ENCODE measurements around the gene BMP10.

BMP10 gene

DNA sequence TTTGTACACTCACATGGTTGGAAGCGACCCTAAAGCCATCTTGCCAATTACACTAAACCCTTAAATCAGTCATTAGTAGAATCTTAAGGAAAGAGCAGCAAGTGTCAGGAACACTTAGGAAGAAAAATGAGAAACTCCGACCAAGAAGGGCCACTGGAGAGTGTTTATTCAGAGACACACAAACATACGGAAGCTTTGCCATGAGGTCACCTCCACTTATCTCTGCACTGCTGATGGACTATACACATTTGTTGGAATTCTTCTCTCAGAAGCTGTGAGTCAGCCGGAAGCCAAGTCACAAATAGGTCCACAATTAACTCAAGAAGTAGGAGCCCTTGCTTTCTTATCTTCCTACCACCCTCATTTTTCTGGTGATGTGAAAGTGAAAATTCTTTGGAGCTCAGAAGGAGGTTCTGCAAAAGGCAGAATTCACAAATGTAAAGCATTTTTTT is 21.6 kb downstream of the BMP10 start:
- no peak for DNase-seq (ENCODE audit: low read depth in 1 of 2, low spot score in 1 of 2)
- TF ChIP-seq POLR2AphosphoS5 (IDR thresholded peaks at IDR 0.05; ENCODE audit: low read depth) = no peak
- TF ChIP-seq, protein P1, sequence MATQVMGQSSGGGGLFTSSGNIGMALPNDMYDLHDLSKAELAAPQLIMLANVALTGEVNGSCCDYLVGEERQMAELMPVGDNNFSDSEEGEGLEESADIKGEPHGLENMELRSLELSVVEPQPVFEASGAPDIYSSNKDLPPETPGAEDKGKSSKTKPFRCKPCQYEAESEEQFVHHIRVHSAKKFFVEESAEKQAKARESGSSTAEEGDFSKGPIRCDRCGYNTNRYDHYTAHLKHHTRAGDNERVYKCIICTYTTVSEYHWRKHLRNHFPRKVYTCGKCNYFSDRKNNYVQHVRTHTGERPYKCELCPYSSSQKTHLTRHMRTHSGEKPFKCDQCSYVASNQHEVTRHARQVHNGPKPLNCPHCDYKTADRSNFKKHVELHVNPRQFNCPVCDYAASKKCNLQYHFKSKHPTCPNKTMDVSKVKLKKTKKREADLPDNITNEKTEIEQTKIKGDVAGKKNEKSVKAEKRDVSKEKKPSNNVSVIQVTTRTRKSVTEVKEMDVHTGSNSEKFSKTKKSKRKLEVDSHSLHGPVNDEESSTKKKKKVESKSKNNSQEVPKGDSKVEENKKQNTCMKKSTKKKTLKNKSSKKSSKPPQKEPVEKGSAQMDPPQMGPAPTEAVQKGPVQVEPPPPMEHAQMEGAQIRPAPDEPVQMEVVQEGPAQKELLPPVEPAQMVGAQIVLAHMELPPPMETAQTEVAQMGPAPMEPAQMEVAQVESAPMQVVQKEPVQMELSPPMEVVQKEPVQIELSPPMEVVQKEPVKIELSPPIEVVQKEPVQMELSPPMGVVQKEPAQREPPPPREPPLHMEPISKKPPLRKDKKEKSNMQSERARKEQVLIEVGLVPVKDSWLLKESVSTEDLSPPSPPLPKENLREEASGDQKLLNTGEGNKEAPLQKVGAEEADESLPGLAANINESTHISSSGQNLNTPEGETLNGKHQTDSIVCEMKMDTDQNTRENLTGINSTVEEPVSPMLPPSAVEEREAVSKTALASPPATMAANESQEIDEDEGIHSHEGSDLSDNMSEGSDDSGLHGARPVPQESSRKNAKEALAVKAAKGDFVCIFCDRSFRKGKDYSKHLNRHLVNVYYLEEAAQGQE (IDR thresholded peaks at IDR 0.05; ENCODE audit: insufficient replicate concordance, low read depth) = no peak
- Histone ChIP-seq H3K4me3 (replicated peaks; ENCODE audit: insufficient read depth, low read length) (no peak overlapping the region), H3K27me3 (ENCODE audit: insufficient read depth, poor library complexity, severe bottlenecking) (no peaks in the 10 kb centered on the region), H3K27ac (replicated peaks) (no peak overlapping the region)

DNA sequence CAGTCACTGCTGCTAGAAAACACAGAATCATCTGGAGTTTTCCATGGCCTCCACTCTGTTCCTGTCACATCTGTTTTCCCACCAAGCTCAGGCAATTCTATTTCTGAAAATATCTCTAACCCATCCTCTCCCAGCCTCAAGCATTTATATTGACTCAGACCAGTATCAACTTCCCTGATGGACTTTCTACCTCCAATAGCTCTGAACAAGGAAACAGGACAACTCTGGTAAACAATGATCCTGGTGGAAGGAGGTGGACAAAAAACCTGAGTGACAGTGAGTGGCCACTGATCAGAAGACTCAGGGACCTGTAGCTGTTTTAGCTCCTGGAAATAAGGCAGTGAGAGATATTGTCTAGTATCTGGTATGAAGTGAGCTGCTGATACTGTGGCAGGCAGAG is 23.4 kb downstream of the BMP10 start:
- Histone ChIP-seq H3K27ac (replicated peaks) (no peak overlapping the region), H3K27me3 (ENCODE audit: insufficient read depth, poor library complexity, severe bottlenecking) (no peaks in the 10 kb centered on the region), H3K4me3 (replicated peaks; ENCODE audit: insufficient read depth, low read length) (no peak overlapping the region)
- TF ChIP-seq POLR2AphosphoS5 (IDR thresholded peaks at IDR 0.05; ENCODE audit: low read depth) (no peak), SPI1 (IDR thresholded peaks at IDR 0.05; ENCODE audit: borderline replicate concordance, low read depth) (no peak), GABPA (IDR thresholded peaks at IDR 0.05; ENCODE audit: low read depth) (no peak)
- TF ChIP-seq, protein P1 (IDR thresholded peaks at IDR 0.05; ENCODE audit: insufficient replicate concordance, low read depth) = no peak
- TF ChIP-seq, protein P2, sequence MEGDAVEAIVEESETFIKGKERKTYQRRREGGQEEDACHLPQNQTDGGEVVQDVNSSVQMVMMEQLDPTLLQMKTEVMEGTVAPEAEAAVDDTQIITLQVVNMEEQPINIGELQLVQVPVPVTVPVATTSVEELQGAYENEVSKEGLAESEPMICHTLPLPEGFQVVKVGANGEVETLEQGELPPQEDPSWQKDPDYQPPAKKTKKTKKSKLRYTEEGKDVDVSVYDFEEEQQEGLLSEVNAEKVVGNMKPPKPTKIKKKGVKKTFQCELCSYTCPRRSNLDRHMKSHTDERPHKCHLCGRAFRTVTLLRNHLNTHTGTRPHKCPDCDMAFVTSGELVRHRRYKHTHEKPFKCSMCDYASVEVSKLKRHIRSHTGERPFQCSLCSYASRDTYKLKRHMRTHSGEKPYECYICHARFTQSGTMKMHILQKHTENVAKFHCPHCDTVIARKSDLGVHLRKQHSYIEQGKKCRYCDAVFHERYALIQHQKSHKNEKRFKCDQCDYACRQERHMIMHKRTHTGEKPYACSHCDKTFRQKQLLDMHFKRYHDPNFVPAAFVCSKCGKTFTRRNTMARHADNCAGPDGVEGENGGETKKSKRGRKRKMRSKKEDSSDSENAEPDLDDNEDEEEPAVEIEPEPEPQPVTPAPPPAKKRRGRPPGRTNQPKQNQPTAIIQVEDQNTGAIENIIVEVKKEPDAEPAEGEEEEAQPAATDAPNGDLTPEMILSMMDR (IDR thresholded peaks at IDR 0.05; ENCODE audit: insufficient read depth, low read length) = no peak
- DNase-seq (ENCODE audit: low read depth in 1 of 2, low spot score in 1 of 2) = no peak

DNA sequence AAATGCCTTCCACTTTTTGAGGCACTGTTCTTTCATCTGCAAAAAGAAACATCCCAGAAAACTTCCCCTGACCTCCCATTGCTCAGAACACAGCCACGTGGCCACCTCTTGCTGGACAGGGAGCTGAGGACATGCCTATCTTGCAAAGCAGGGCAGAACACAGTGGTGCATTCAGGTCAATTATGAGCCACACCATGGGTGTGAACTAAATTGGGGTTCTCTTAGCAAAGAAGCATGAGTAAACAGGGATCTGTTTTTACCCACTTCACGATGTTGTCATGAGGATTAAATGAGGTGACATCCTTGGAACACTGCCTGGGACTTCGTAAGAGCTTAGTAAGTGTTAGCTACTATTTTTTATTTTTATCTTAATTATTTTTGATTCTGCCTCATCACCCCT is 25.1 kb downstream of the BMP10 start:
- Histone ChIP-seq H3K27me3 (ENCODE audit: insufficient read depth, poor library complexity, severe bottlenecking) (no peaks in the 10 kb centered on the region), H3K4me3 (replicated peaks; ENCODE audit: insufficient read depth, low read length) (no peak overlapping the region), H3K27ac (replicated peaks) (no peak overlapping the region)
- no peak for DNase-seq (ENCODE audit: low read depth in 1 of 2, low spot score in 1 of 2)
- TF ChIP-seq SPI1 (IDR thresholded peaks at IDR 0.05; ENCODE audit: borderline replicate concordance, low read depth) (no peak), POLR2AphosphoS5 (IDR thresholded peaks at IDR 0.05; ENCODE audit: low read depth) (no peak), GABPA (IDR thresholded peaks at IDR 0.05; ENCODE audit: low read depth) (no peak)
- TF ChIP-seq, protein P2 (IDR thresholded peaks at IDR 0.05; ENCODE audit: insufficient read depth, low read length) = no peak
- TF ChIP-seq, protein P1 (IDR thresholded peaks at IDR 0.05; ENCODE audit: insufficient replicate concordance, low read depth) = no peak

DNA sequence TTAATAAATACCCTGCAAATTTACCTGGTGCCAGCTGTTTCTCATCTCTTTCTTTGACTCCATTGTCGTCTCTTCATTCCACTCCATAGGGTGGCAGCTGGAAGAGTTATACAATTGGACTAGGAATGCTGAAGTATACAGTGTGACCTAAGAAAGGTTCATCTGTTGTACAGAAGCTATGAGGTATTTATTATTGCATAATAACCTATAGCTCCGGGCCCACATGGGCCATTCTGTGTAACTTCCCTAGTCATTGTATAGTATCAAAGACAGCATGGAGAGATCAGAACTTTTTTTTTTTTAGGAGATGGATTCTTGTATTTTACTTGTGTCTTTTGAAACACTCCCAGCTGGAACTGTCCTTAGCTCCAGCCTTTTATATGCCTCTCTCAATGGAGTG is 26.2 kb downstream of the BMP10 start:
- H3K27me3 ChIP-seq (ENCODE audit: insufficient read depth, poor library complexity, severe bottlenecking) = no peaks in the 10 kb centered on the region
- no peak overlapping the region for H3K27ac ChIP-seq (replicated peaks)
- TF ChIP-seq, protein P1 (IDR thresholded peaks at IDR 0.05; ENCODE audit: insufficient replicate concordance, low read depth) = no peak
- TF ChIP-seq SPI1 (IDR thresholded peaks at IDR 0.05; ENCODE audit: borderline replicate concordance, low read depth) = no peak
- TF ChIP-seq POLR2AphosphoS5 (IDR thresholded peaks at IDR 0.05; ENCODE audit: low read depth) = no peak
- TF ChIP-seq, protein P2 (IDR thresholded peaks at IDR 0.05; ENCODE audit: insufficient read depth, low read length) = no peak
- TF ChIP-seq GABPA (IDR thresholded peaks at IDR 0.05; ENCODE audit: low read depth) = no peak
- no peak overlapping the region for H3K4me3 ChIP-seq (replicated peaks; ENCODE audit: insufficient read depth, low read length)
- DNase-seq (ENCODE audit: low read depth in 1 of 2, low spot score in 1 of 2) = no peak

Measured in HL-60 (cell line).